ENCODE measurements around the gene LAMB1.
"Not testable (repeated sequence)": the region's sequence is repeated elsewhere in the genome, so short reads cannot be mapped to it uniquely, and the experiment has no call there.

Gene LAMB1

GRCh38 chr7:107890493-107890961 is 112.4 kb downstream of the LAMB1 start:
- no peak for TF ChIP-seq CTCF (IDR thresholded peaks at IDR 0.05; ENCODE audit: insufficient read depth, low read length, missing control alignments)

GRCh38 chr7:107889992-107890391 is 113.0 kb downstream of the LAMB1 start:
- POLR2A ChIA-PET, result interaction anchor here (1.5 kb wide), 1 partner anchor 13 kb away, joined by 4 read pairs; no protein-coding TSS in a partner anchor
- no peak for TF ChIP-seq CTCF (IDR thresholded peaks at IDR 0.05; ENCODE audit: insufficient read depth, low read length, missing control alignments)
- CTCF ChIA-PET, result interaction anchor here (0.8 to 6.9 kb wide), 4 partner anchors 10 to 256 kb away, joined by 3 to 76 read pairs (median 11); no protein-coding TSS in a partner anchor
- H3K4me3 ChIP-seq (ENCODE audit: low read depth, low read length), result no peak overlapping the region
- no peak for DNase-seq (ENCODE audit: low read depth, low spot score)

More at GRCh38 chr7:107890493-107890961, 112.4 kb downstream of the LAMB1 start:
- ChIA-PET CTCF (interaction anchor here (0.8 to 6.9 kb wide), 6 partner anchors 11 to 256 kb away, joined by 3 to 76 read pairs (median 4); no protein-coding TSS in a partner anchor), POLR2A (interaction anchor here (1.5 kb wide), 1 partner anchor 12 kb away, joined by 4 read pairs; no protein-coding TSS in a partner anchor)
- no peak for DNase-seq (ENCODE audit: low read depth, low spot score)
- H3K4me3 ChIP-seq (ENCODE audit: low read depth, low read length), result peak overlapping the region; percentile 93

GRCh38 chr7:107887827-107888226 is 115.1 kb downstream of the LAMB1 start:
- H3K4me3 ChIP-seq (ENCODE audit: low read depth, low read length); POLR2A ChIA-PET; DNase-seq (ENCODE audit: low read depth, low spot score): not testable (repeated sequence)
- CTCF ChIA-PET, result interaction anchor here (1.2 kb wide), 1 partner anchor 13 kb away, joined by 5 read pairs; no protein-coding TSS in a partner anchor

GRCh38 chr7:107884066-107884818 is 118.7 kb downstream of the LAMB1 start:
- no peak for TF ChIP-seq CTCF (IDR thresholded peaks at IDR 0.05; ENCODE audit: insufficient read depth, low read length, missing control alignments)
- ChIA-PET CTCF (interaction anchor here (1.1 to 2.5 kb wide), 5 partner anchors 9 to 421 kb away, joined by 3 to 9 read pairs (median 3); no protein-coding TSS in a partner anchor), POLR2A (no interaction called here)
- no peak overlapping the region for H3K4me3 ChIP-seq (ENCODE audit: low read depth, low read length)
- DNase-seq (ENCODE audit: low read depth, low spot score), result no peak

GRCh38 chr7:107882766-107883165 is 120.2 kb downstream of the LAMB1 start:
- no peak overlapping the region for H3K4me3 ChIP-seq (ENCODE audit: low read depth, low read length)
- CTCF ChIA-PET, result interaction anchor here (1.4 to 6.6 kb wide), 6 partner anchors 9 to 734 kb away, joined by 4 to 76 read pairs (median 8); partner anchors contain the start of genes CBLL1 and DLD
- POLR2A ChIA-PET, result no interaction called here
- no peak for DNase-seq (ENCODE audit: low read depth, low spot score)
- no peak for TF ChIP-seq CTCF (IDR thresholded peaks at IDR 0.05; ENCODE audit: insufficient read depth, low read length, missing control alignments)

- ChIA-PET CTCF (interaction anchor here (0.7 to 6.6 kb wide), 25 partner anchors 9 to 932 kb away, joined by 3 to 76 read pairs (median 4); partner anchors contain the start of genes CBLL1 and DLD), POLR2A (interaction anchor here (1.2 kb wide), 1 partner anchor 136 kb away, joined by 6 read pairs; the partner anchor contains the start of gene CBLL1)
- DNase-seq (ENCODE audit: low read depth, low spot score), result no peak
- no peak overlapping the region for H3K4me3 ChIP-seq (ENCODE audit: low read depth, low read length)
- TF ChIP-seq CTCF (IDR thresholded peaks at IDR 0.05; ENCODE audit: insufficient read depth, low read length, missing control alignments), result peak; percentile 64
Measured at GRCh38 chr7:107879400-107880035, 123.4 kb downstream of the LAMB1 start.
